GM21825 (cell line): ENCODE results near the gene DISP2.
A peak's percentile ranks its signal among the peaks of the same experiment; 100 is the strongest.

Source experiments
- ATAC-seq: cut with Tn5 transposase; IDR thresholded peaks from one replicate; pipeline ENCODE4 v1.9.1; 2021; ENCODE audit warnings: mild to moderate bottlenecking, moderate library complexity; ENCODE audit not compliant: unreplicated experiment

The DISP2 gene

DNA sequence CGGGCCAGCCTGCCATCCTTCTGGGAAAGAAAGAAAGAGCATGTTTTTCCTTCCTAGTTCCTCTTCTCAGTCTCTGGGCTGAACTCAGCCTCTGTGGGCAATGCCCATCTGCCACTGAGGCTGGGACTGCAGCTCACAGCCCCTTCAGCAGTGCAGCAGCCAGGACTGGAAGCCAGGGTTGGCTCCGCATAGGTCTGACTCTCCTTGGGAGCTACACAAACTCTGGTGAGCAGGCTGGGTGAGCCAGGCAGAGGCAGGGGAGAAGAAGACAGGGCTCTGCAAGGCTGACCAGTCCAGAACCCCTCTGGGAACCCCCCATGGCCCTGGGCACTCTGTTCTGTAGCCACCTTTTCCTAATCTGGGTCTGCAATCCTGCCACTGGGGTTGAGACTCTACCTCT lies 3.6 kb downstream of the DISP2 start:
- ATAC-seq = no peak

DNA sequence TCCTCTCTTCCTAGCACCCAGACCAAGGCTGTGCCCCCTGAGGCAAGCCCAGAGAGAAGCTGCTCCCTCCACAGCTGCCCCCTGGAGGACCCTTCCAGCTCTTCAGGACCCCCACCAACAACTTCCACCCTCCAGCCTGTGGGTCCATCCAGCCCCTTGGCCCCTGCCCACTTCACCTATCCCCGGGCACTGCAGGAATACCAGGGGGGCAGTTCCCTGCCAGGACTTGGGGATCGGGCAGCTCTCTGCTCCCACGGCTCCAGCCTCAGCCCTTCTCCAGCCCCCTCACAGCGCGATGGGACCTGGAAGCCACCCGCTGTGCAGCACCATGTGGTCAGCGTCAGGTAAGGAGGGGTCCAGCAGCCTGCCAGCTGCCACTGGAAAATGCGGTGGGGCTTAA lies 5.6 kb downstream of the DISP2 start:
- ATAC-seq = no peak

DNA sequence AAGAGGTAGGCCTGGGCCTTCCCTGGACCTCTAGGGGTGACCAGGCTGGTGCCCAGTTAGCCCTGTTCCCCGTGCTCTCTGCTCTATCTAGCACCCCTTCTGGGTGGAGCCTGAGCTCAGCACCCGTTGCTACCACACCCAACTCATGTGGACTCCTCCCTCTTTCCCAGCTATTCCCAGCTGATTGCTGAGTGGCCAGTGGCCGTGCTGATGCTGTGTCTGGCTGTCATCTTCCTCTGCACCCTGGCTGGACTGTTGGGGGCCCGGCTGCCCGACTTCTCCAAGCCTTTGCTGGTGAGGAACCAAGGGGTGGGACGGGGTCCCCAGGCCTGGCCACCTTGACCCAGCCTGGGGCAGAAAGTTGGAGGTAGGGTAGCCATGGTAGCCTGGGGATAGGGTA lies 6.2 kb downstream of the DISP2 start:
- no peak for ATAC-seq

DNA sequence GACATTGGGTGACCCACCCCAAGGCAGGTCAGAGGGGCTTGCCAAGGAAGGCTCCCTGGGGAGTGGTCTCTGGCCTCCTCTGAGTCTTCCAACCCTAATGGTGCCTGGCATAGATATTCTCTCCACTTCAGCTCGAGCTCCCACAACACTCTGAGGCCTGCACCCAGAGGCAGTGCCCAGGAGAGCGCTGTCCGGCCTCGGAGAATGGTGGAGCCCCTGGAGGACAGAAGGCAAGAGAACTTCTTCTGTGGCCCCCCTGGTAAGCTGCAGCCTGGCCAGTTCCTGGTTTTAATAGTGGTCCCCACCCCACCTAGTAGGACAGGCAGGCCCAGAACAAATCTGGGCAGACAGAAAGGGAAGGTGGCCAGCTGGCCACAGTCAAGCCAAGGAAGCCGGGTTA lies 7.0 kb downstream of the DISP2 start:
- no peak for ATAC-seq

DNA sequence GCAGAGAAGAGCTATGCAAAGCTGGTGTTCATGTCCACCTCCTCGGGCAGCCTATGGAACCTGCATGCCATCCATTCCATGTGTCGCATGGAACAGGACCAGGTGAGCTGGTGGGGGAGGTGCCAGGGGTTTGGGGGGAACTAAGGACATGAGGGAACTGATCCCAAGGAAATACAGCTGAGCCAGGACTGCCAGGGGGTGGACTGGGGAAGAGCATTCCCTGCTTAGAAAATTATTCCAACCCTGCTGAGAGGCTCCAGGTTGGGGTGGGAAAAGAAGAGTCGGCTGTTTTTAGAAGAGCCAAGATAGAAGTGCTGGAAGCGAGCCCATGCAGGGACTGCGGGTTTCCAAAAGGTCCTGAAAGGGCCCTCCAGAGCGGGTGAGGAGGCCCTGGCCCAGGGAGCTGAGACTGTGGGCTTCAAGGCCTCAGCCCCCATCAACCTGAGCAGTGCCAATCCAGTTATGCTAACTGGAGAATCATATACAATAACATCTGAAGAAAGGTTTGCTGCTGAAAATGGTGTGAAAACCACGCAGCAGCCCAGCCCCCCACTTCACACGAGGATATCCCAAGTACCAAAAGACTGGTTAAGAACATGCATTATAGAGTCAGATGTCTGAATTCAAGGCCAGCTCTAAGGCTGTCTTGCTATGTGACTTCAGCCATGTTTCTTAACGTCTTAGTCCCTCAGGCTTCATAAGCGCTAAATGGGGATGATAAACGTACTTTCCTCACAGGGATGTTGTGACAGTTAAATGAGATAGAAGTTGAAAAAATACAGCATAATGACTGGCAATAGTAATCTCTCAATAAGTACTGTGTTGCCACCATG lies 7.8 kb downstream of the DISP2 start:
- no peak for ATAC-seq

DNA sequence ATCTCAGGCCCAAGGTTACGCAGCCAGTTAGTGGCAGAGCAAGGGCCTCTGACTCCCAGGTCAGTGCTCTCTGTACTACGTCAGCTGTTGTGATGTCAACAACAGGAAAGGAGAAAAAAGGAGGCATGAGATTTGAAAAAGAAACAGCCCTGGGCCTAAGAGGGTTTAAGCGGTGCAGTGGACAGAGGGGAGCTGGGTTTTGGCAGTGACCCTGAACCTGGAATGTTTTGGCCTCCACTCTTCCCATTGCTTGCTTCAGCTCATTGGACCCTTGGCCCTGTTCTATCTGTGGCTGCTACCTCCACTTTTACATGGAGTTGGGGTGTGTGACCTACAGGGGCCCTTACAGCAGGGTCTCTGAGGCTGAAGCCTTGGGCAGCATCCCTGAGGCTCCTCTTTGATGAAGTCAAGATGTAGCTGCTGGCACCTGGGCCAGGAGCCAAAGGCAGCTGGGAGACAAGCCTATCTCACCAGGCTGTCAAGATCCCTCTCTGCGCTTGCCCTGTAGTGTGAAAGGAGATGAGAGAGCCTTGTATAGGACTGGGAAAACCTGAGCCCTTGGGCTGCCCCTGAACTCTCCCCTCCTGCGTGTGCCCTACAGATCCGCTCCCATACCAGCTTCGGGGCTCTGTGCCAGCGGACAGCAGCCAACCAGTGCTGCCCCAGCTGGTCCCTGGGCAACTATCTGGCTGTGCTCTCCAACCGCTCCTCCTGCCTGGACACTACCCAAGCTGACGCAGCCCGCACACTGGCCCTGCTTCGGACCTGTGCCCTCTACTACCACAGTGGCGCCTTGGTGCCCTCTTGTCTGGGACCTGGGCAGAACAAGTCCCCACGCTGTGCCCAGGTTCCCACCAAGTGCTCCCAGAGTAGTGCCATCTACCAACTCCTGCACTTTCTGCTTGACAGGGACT lies 8.7 kb downstream of the DISP2 start:
- ATAC-seq = no peak

DNA sequence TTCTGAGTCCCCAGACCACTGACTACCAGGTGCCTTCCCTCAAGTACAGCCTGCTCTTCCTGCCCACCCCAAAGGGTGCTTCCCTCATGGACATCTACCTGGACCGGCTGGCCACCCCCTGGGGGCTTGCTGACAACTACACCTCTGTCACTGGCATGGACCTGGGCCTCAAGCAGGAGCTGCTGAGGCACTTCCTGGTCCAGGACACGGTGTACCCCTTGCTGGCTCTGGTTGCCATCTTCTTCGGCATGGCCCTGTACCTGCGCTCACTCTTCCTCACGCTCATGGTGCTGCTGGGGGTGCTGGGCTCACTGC lies 9.3 kb downstream of the DISP2 start:
- ATAC-seq = no peak

DNA sequence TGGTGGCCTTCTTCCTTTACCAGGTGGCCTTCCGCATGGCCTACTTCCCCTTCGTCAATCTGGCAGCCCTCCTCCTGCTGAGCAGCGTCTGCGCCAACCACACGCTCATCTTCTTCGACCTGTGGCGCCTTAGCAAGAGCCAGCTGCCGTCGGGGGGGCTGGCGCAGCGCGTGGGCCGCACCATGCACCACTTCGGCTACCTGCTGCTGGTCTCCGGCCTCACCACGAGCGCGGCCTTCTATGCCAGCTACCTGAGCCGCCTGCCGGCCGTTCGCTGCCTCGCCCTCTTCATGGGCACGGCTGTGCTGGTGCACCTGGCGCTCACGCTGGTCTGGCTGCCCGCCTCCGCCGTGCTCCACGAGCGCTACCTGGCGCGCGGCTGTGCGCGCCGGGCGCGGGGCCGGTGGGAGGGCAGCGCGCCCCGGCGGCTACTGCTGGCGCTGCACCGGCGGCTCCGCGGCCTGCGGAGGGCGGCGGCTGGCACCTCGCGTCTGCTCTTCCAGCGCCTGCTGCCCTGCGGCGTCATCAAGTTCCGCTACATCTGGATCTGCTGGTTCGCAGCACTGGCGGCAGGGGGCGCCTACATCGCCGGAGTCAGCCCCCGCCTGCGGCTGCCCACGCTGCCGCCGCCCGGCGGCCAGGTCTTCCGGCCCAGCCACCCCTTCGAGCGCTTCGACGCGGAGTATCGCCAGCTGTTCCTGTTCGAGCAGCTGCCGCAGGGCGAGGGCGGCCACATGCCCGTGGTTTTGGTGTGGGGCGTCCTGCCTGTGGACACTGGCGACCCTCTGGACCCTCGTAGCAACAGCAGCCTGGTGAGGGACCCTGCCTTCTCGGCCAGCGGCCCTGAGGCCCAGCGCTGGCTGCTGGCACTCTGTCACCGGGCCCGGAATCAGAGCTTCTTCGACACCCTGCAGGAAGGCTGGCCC lies 9.9 kb downstream of the DISP2 start:
- ATAC-seq = peak; percentile 81

DNA sequence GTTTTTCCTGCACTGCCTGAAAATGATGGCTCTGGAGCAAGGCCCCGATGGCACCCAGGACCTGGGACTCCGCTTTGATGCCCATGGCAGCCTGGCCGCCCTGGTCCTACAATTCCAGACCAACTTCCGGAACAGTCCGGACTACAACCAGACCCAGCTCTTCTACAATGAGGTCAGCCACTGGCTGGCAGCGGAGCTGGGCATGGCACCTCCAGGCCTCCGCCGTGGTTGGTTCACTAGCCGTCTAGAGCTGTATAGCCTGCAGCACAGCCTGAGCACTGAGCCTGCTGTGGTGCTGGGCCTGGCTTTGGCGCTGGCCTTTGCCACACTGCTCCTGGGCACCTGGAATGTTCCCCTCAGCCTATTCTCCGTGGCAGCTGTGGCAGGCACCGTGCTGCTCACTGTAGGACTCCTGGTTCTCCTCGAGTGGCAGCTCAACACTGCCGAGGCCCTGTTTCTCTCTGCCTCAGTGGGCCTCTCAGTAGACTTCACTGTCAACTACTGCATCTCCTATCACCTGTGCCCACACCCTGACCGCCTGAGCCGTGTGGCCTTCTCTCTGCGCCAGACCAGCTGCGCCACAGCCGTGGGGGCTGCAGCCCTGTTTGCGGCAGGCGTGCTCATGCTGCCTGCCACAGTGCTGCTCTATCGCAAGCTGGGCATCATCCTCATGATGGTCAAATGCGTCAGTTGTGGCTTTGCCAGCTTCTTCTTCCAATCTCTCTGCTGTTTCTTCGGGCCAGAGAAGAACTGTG lies 10.9 kb downstream of the DISP2 start:
- no peak for ATAC-seq

DNA sequence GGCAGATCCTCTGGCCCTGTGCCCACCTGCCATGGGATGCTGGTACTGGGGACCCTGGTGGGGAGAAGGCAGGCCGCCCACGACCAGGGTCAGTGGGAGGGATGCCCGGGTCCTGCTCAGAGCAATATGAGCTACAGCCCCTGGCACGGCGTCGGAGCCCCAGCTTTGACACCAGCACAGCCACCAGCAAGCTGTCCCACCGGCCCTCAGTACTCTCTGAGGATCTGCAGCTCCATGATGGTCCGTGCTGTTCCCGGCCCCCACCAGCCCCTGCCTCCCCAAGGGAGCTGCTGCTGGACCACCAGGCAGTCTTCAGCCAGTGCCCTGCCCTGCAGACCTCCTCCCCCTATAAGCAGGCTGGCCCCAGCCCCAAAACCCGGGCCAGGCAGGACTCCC lies 11.5 kb downstream of the DISP2 start:
- ATAC-seq = no peak

DNA sequence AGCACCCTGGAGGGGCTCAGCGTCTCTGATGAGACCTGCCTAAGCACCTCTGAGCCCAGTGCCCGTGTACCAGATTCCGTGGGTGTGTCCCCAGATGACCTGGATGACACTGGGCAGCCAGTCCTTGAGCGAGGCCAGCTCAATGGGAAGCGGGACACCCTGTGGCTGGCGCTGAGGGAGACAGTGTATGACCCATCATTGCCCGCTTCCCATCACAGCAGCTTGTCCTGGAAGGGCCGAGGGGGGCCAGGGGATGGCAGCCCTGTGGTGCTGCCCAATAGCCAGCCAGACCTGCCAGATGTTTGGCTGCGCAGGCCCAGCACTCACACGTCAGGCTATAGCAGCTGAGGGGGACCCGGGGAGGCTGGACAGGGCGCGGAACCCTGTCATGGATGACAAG lies 12.0 kb downstream of the DISP2 start:
- ATAC-seq = no peak

DNA sequence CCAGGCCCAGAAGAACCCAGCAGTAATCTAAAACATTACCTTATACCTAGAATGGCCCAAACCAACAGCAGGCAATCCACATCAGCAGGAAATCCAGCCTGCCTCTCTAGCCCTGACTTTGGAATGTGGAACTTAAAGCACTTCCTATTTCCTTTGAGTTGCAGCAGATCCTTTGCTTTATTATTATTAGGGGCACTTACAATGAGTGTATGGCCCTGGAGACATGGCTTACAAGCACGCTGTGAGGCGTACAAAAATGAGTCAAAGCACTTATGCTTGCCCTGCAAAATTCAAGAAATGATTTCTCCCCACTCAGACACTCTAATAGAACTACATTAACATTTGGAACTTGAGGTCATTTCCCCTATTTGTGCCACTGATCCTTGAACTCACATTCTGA lies 15.0 kb downstream of the DISP2 start:
- ATAC-seq = no peak

DNA sequence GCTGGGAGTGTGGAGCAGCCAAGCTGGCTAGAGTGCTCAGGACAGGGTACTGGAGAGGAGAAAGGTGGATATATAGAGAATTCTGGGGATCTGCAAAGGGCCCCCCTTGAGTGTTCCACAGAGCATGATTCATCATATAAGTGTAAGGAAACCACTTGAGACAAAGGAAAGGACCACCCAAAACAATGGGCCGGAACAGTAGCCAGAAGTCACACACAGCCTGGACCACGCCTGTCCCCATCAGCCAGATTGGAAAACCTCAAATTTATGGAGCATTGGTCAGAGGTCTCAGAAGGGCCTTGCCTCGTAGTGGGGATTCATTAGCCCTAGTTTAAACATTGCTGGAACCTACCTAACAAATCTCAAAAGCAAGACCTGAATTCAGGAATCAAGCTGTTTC lies 19.6 kb downstream of the DISP2 start:
- ATAC-seq = no peak

DNA sequence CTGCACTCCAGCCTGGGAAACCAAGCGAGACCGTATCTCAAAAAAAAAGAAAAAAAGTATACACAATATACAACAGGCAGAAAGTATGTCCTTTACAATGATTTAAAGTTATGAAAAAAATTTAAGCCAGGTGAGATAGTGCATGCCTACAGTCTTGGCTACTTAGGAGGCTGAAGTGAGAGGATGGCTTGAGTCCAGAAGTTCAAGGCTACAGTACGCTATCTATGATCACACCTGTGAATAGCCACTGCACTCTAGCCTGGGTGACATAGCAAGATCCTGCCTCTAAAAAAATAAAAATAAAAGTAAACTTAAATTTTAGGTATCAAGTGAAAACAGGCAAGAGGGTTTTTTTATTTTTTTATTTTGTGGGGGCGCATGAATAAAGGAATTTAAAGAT lies 21.4 kb downstream of the DISP2 start:
- ATAC-seq = no peak

DNA sequence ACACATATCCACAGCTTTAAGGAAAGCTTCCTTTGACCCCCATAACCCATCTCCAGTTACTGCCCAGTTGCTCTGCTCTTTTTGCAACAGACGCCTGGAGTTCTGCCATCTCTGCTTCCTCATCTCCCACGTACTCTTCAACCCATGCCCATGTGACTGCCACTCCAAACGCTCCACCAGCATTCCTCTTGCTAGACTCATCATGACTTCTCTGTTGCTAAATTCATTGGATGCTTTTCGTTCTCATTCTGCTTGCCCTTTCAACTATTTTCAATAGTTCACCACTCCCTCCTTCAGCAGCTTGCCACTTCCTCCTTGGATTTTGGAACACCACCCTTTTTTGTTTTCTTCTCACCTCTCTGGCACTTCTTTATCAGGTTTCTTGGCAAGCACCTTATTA lies 21.8 kb downstream of the DISP2 start:
- ATAC-seq = no peak

DNA sequence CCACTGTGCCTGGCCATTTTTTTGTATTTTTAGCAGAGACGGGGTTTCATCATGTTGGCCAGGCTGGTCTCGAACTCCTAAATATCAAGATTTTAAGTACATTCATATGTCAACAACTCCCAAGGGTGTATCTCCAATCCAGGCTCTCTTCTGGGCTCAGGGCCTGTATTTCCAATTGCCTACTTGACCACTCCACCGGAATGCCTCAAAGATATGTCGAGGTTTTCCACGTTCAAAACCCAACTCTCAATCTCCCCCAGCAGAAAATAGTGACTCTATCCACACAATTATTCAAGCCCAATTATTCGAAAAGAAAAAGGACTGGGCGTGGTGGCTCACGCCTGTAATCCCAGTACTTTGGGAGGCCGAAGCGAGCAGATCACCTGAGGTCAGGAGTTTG lies 22.6 kb downstream of the DISP2 start:
- ATAC-seq = no peak

DNA sequence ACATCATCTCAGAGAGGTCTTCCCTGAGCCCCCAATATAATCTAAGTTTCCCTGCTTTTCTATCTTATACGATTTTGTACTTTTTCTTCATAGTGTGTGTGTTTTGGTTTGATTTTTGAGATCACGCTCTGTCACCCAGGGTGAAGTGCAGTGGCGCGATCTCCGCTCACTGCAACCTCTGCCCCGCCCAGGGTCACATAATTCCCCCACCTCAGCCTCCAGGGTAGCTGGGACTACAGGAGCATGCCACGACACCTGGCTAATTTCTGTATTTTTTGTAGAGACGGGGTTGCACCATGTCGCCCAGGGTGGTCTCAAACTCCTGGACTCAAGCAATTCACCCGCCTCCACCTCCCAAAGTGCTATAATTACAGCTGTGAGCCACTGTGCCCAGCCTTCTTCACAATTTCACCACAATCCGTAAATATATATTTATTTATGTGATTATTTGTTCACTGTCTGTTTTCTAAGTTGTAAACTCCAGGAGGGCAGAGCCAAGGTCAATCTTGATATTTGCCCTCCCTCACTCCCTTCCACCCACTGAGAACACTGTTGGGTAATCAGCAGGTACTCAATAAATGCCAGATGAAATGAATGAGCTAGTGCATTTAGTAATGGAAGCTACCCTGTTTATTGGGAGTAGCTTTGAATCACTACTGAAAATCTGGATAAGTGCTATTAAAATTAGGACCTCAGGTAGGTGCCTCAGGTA lies 24.0 kb downstream of the DISP2 start:
- ATAC-seq = no peak

DNA sequence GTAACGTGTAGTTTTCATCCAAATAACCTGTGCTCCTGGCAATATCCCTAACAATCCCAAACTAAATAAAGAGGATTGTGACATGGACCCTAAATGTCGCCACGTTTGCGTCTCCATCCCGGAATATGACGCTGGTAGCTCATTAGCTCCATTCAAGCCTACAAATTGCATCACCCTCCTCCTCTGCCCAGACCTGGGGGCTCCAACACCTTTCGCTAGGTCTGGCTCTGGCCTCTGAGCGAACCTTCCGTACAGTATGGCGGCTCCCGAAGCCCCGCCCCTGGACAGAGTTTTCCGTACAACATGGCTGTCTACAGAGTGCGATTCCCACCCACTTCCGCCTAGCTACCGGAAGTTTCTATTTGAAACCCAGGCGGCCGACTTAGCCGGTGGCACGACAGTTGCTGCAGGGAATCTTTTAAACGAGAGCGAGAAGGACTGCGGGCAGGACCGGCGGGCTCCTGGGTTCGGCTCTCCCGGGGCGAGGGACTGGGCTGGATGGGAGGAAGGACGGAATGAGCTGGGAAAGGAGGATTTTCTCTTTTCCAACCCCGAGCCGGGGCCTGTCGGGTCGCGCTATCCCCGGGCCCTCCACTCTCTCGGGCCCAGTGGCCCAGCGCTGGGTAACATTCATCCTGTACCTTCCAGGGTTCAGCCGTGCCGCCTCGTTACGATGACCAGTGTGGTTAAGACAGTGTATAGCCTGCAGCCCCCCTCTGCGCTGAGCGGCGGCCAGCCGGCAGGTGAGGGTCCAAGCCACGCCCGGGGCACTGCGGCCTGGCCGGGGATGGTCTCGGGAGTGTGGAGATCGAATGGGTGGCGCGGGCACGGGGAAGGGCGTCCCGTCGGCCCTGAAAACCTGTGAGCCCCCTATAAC lies 24.8 kb downstream of the DISP2 start, which contains the start of gene KNSTRN:
Gene KNSTRN, plus strand, starts transcription at position 142 of the 877 bp plus-strand sequence. Its CDS starts 115 bp downstream, at position 257.
- peak; percentile 92 for ATAC-seq

DNA sequence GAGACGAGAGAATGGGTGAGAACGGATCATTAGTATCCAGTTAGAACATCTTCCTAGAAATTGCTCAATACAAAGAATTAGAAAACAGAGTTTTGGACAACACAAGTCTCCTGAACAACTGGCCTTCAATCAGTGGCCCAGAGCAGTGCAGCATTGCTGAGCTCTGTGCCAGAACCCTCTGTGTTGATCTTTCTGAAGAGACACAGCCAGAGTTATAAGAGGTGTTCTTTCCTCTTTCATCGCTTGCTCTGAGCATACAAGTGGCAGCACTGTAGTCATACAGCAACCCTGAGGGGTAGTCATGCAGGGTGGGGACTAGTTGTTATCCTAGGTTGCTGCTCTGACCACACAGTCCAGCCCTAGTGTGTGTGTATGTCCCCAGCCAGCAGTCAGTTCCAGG lies 28.5 kb downstream of the DISP2 start:
- no peak for ATAC-seq
